ENCODE data around the gene GADL1.

GADL1 gene

DNA sequence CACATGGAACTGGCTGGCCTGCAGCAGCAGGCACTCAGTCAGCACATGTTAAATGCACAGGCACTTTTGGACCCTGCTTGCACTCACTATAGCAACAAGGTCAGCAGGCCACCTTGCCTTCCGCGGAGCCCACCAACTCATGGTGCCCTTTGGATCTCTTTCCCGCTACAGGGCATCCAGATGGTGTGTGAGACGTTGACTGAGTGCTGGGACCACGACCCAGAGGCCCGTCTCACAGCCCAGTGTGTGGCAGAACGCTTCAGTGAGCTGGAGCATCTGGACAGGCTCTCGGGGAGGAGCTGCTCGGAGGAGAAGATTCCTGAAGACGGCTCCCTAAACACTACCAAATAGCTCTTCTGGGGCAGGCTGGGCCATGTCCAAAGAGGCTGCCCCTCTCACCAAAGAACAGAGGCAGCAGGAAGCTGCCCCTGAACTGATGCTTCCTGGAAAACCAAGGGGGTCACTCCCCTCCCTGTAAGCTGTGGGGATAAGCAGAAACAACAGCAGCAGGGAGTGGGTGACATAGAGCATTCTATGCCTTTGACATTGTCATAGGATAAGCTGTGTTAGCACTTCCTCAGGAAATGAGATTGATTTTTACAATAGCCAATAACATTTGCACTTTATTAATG lies 203.1 kb downstream of the GADL1 start:
- no peak for DNase-seq

DNA sequence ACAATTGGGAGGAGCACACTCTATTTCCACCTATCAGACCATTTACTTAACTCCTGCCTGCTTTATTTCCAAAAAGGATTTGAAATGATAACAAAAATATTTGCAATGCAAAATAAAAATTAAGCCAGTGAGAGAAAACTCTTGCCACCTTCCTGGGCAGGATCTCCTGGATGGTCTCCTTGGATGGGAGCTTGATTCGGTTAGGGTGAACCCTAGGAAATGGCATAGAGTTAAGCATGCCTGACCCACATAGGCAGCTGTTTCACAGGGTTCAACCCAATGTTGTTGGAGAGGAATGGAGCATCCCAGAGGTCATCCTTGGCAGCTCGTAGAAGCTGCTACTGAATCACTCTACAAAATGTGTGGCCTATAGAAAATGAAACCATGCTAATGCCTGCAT lies 204.3 kb downstream of the GADL1 start:
- no peak for DNase-seq

DNA sequence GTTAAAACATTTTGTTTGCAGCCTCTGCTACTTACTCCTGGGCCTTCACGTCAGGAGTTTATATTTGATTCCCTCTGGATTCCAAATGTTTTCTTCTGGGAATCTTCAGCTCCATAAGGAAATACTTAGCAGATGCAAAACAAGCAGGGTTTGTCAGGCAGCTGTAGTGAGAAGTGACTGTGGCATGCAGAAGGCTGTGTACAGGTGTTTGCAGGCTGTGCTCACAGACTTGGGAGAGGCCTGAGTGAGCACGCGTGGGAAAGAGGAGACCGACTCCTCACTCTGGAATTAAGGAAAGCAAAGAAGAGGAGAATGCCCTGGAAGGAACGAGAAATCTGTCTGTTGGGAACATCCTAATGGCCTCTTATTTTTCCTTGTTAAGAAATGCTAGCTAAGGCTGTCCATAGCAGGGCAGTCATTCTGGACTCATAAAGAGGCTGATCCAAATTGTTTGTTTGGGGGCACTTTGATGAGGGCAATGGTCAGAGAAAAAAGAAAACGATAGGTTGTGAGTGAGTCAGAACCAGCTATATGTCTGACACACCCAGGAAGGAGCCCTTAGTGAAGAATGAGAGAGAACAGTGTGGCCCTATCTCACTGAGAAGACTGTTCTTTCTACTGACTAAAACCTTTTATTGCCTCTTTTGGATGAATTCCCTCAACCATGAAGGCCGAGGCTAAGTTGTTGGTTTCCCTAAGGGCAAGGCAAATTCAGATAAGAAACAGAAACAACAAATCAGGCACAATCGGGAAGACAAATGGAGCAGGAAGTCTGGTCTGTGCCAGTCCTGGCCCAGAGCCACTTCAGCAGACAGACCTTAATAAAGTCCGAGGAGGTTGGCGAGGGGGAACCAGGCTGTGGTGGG lies 205.5 kb downstream of the GADL1 start:
- no peak for DNase-seq

DNA sequence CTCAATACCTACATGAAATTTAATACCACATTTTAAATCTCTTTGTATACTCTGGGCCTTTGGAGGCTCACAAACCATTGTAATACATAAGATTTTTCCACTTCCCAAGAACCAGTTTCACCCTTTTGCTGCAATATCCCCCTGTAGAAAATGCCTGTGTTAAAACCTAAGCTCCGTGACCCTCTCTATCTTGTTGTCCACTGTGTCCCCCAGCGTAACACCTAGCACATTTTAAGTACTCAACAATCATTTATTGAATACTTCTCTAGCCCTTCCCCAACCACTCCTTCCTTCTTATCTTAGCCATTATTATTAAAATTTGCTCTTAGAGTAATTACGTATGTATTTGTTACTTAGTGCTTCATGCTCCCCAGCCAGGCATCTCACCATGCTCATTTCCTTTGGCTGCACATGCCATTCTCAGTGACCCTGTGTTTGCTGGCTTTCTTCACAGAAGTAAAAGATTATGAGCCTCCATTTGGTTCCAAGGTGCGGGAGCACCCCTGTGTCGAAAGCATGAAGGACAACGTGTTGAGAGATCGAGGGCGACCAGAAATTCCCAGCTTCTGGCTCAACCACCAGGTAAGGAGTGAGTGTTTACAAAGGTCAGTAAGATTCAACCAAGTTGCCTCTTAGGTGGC lies 206.4 kb downstream of the GADL1 start:
- no peak for DNase-seq

DNA sequence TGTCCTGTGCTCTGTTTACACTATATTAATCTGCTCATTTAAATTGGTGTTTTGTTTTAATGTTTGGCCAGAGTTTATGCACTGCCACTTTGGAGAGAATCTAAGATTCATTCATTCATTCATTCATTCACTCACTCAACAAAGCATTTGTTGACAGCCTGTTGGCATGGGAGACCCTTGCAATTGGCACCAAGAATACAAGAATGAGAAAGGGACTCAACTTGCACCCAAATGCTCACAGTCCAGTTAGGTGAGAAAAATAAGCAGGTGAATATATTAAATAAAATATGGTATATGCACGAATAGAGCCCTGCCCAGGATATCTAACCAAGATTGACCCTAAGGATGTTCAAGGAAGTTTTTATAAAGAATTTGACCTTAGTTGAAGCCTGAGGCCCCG lies 207.7 kb downstream of the GADL1 start:
- DNase-seq, result no peak

DNA sequence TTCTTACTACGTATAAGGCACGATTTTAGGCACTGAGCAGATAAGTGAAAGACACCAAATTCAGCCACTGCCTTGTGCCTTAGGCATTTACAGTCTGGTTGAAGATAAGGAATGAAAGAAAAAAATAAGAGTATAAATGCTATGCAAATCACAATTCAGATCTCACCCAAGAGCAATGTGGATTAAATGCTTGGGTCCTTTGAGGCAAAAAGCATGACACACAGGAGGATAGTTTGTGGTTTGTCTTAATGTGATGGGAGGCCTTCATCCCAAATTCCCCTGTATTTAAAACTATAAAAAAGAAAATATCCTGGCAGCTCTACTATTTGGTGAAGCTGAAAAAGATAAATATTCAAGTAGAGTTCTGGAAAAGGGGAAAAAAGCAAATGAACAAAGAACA lies 208.3 kb downstream of the GADL1 start:
- no peak for DNase-seq

DNA sequence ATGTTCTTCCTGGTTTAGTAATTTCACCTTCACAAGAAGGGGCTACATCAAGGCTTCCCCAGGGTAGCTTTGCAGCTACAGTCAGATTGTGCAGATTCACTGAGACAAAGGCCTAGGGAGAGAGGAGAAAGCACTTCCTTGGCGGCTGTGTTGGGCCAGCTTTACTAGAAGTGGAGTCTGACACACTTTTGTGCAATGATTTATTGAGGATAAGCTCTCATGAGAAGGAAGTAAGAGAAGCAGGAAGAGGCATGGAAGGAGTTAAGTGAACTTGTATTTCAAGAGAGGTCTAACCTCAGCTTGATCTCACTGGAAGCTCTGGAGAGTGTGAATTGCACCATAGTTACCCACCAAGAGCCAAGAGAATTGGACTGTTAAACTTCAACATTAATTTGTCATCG lies 209.2 kb downstream of the GADL1 start:
- no peak for DNase-seq

DNA sequence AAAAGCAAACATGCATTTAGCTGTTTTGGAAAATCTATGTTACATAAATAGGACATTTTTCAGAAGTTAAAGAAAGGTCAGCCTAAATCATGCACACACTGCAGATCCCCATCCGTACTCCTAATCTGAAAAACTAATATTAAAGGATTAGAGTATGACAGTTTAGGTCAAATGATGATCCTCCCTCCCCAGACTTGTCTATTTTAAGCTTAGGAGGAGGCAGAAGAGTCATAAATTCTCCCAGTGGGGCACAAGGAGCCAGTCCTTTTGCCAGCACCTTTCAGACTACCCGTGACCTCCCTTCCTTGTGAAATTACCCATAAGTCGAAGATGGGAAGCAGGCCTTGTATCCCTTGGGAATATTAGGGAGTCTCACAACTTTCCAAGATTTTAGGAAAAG lies 210.1 kb downstream of the GADL1 start:
- DNase-seq, result no peak

DNA sequence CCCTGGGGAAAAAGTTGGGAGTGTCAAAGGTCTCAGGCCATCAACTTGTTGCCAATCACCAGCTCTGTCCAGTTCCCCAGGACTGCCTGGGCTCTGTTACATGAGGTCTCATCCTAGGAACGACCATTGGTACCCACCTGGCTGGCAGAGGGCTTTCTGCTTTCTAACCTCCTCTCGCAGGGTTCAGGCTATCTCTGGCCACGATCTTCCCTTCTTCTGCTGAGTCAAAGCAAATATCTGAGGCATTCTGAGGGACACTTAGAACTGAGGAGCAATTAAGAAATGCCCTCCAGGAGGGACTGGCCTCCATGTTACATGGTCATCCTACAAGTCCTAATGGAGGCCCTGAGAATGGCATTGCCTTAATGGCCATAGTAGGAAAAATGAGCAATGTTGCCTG lies 210.7 kb downstream of the GADL1 start:
- DNase-seq, result no peak

DNA sequence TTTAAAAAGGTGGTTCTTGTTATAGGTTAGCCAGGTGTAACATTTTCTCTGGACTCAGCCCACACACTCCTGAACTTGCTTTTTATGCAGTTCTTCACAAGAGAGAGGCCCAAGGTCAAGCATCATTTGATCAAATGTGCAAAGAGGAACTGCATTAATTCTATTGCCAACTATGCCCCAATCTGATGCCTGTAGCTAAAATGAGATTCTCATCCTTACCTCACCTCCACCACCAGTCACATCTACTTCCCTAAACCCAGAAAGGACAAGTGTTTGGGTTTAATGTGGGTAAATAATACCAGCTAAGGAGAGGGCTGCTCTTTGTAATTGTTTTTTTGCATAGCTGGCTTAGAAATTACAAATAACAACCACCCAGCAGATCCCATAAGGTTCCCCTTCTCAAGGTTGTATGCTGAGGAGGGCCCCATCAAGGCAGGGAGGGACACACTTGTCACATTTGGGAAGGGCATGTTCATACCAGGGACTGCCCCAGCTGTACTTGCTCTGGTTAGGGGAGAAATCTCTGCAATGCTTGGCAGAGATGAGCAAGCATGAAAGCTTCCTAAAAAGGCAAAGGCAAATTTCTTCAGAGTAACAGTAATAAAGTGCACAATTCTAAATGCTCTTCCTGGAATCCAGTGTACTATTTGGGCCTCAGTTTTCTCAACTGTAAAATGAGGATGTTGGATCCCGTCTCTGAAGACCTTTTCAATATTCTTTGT lies 211.9 kb downstream of the GADL1 start:
- DNase-seq, result no peak

DNA sequence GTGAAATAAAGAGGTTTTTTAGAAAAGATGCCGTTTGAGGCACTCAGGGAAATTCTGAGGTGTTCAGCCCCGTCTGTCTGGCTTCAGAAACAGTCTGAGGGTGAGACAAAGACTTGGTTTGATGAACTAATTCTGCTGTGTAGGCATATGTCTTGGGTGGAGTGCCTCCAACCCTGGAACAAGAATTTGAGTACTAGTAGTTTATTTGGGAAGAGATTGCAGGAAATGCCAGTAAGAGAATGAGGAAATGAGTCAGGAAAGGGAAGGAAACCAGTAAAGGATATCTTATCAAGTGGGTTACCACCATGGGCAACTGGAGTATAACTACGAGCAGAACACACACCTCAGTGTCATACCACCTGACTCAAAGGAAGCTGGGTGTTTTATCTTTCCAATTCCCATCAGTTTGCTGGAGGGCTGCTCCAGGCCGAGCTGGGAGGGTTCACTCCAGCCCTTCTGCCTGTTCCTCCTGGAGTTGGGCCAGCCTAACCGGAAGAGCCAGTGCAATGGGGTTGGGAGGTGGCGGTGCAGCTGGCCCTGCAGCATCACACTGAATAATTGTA lies 212.7 kb downstream of the GADL1 start:
- no peak for DNase-seq

DNA sequence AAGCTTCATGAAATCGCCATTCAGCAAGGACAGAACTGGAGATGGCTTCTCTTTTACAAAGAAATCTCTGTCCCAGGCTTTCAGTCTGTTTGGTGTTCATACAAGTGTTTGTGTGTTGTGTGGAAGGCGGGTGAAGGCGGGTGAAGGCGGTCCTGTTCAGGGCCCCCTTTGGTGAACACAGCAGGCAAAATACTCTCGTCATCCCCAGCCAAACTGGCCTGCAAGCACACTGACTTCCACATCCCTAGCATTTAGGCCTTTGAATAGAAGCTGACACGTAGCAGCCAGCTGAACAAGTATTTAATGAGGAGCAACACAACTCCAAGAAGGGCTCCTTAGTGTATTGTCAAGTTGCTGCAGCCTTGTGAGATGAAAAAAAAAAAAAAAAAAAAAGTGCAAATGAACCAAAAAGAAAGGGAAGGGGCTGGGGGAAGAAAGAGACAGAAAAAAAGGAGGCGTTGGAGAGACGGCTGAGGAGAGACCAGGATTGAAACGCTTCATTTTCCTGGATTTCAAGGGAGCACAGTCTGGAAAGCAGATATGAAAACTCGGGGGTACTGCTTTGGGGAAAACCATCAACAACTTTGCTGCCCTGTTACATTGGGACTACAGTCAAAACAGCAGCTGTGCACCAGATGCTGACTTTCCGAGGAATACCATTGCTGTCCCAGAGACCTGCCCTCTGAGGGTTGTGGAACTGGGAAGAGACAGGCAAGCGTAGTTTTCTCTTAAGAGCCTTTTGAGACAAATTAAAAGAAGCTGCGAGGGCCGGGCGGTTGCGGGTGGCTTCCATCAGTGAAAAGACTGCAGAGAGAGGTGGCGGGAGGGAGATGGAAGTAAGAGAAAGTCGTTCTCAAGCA lies 213.4 kb downstream of the GADL1 start:
- DNase-seq, result peak in 1 of 6 experiments; percentile 7

DNA sequence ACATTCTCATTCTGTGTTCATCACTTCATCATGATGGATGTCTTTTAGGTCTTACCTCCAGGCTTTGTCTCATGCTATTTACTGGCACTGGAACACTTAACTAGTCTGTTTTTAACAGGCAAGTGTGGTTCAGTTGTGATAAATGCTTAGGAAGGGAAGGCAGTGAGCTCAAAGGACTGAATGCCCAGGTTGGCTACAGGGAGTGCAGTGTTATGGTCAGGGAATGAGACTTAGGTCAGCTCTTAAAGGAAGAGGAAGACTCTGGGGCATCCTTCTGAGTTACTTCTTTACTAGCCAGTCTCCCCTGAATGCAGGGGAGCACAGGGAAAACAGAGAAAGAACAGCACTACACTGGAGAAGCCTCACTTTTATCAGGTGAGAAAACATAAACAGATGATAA lies 215.4 kb downstream of the GADL1 start:
- DNase-seq, result no peak

DNA sequence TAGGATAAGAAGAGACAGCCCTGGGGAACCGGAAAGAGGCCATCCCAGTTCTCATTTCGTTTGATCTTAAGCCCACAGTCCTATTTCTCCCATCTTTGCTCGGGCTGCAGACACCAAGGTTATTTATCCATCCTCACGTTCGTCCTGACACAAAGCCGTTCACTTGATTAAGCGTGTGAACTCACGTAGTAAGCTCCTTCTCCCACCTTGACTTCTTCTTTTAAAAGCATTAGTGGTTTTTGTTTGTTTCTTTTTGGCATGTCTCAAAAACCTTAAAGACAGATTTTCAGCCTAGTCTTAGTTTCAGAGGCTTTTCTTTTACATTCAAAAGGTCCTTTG lies 217.1 kb downstream of the GADL1 start:
- DNase-seq, result no peak

DNA sequence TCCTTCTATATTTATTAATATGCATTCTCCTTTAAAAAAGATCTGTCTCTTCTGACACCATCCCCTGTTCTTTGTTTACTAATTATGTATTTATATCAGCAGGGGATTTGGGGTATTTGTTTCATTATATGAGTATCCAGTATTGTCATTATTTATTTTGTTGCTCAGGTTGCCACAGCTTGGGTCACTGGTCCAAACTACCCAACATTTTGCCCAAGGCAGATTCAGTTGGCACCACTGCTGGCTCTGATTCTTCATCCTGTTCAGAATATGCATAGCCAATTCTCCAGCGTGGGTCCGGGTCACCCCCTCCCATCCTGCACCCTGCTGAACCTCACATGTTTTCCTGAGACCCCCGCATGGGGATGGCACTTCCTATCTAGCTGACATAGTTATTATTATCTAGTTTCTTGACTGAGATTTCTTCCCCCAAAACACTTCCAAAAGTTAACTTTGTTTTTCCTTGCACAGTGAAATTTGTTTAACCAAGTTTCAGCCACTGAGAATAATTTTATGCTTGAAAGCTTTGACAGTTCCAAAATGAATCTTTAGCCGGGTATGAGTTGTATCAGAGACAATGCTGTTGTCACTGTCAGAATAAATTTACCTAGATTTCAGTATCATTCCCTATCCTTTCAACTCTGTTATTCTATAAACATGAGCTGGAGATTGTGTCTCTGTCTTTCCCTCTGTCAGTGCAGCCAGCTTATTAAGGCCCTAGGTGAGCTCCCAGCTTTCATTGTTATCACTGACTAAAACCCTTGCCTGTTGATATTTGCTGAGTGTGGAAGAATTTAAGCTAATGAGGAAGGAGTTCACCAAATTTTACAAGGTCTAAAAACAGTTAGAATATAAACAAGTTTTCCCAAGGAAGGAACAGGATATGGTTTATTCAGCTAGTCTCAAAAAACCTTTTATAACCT lies 217.8 kb downstream of the GADL1 start:
- no peak for DNase-seq

Measured in stimulated activated naive CD4-positive, alpha-beta T cell (primary cell).